ENCODE data around the gene SMAD1.
A peak's percentile ranks its signal among the peaks of the same experiment; 100 is the strongest.
"Not testable (repeated sequence)": the region's sequence is repeated elsewhere in the genome, so short reads cannot be mapped to it uniquely, and the experiment has no call there.

The SMAD1 gene

GRCh38 chr4:145530662-145531061, 49.0 kb downstream of the SMAD1 start:
- DNase-seq: no peak

- DNase-seq: no peak
Measured at GRCh38 chr4:145531223-145531622, 49.6 kb downstream of the SMAD1 start.

- DNase-seq: no peak
Measured at GRCh38 chr4:145531859-145532258, 50.2 kb downstream of the SMAD1 start.

GRCh38 chr4:145533001-145533400, 51.3 kb downstream of the SMAD1 start:
- no peak for DNase-seq

- DNase-seq: not testable (repeated sequence)
Measured at GRCh38 chr4:145533415-145533814, 51.8 kb downstream of the SMAD1 start.

GRCh38 chr4:145533961-145534360, 52.3 kb downstream of the SMAD1 start:
- DNase-seq: no peak

GRCh38 chr4:145535202-145535601, 53.5 kb downstream of the SMAD1 start:
- no peak for DNase-seq

- DNase-seq: no peak
Measured at GRCh38 chr4:145536044-145536443, 54.4 kb downstream of the SMAD1 start.

- no peak for DNase-seq
Measured at GRCh38 chr4:145538596-145538995, 56.9 kb downstream of the SMAD1 start.

- no peak for DNase-seq
Measured at GRCh38 chr4:145539671-145540070, 58.0 kb downstream of the SMAD1 start.

- DNase-seq: no peak
Measured at GRCh38 chr4:145540235-145540634, 58.6 kb downstream of the SMAD1 start.

GRCh38 chr4:145541346-145541745, 59.7 kb downstream of the SMAD1 start:
- no peak for DNase-seq

- no peak for DNase-seq
Measured at GRCh38 chr4:145545031-145545430, 63.4 kb downstream of the SMAD1 start.

GRCh38 chr4:145545538-145546174, 64.0 kb downstream of the SMAD1 start:
- no peak for DNase-seq

- no peak for DNase-seq
Measured at GRCh38 chr4:145546175-145546915, 64.7 kb downstream of the SMAD1 start.

- DNase-seq: no peak
Measured at GRCh38 chr4:145551660-145552059, 70.0 kb downstream of the SMAD1 start.

GRCh38 chr4:145552181-145552822, 70.6 kb downstream of the SMAD1 start:
- DNase-seq: no peak

- no peak for DNase-seq
Measured at GRCh38 chr4:145553375-145553774, 71.7 kb downstream of the SMAD1 start.

GRCh38 chr4:145554691-145555090, 73.0 kb downstream of the SMAD1 start:
- DNase-seq: no peak

GRCh38 chr4:145557720-145558119, 76.1 kb downstream of the SMAD1 start:
- peak; percentile 16 for DNase-seq

GRCh38 chr4:145563293-145563985, 81.8 kb downstream of the SMAD1 start:
- no peak for DNase-seq

GRCh38 chr4:145564540-145564939, 82.9 kb downstream of the SMAD1 start:
- no peak for DNase-seq

- DNase-seq: no peak
Measured at GRCh38 chr4:145565328-145565727, 83.7 kb downstream of the SMAD1 start.

Measured in NCI-H2227 treated with DMSO at 0.1 percent for 48 hours (cell line).